Mesenchymal stem cell (in vitro differentiated cells and primary cell): Measurements from ENCODE around the gene SSC5D.

Source experiments
- DNase-seq: peaks from one replicate; pipeline ENCODE4 v3.0.0-alpha.2; 2013
- H2AFZ ChIP-seq: one replicate; pipeline ENCODE4 v1.6.1; 2013; ENCODE audit warnings: low read depth, mild to moderate bottlenecking, control low read depth, inconsistent platforms, low read length, moderate library complexity
- H2AK5ac ChIP-seq: 2 replicates; pipeline ENCODE4 v1.6.1; 2013; ENCODE audit warnings: low read length, moderate library complexity, mild to moderate bottlenecking, inconsistent platforms; ENCODE audit not compliant: severe bottlenecking
- H2BK120ac ChIP-seq: one replicate; pipeline ENCODE4 v1.6.1; 2013; ENCODE audit warnings: low read depth, mild to moderate bottlenecking, inconsistent platforms, low read length, moderate library complexity
- H2BK12ac ChIP-seq, 2 experiments: one replicate each; pipeline ENCODE4 v1.6.1; 2013; ENCODE audit warnings: inconsistent platforms in 2 of 2, low read length in 2 of 2, mild to moderate bottlenecking in 2 of 2, moderate library complexity in 2 of 2, control low read depth in 1 of 2
- H2BK15ac ChIP-seq: one replicate; pipeline ENCODE4 v1.6.1; 2013; ENCODE audit warnings: mild to moderate bottlenecking, low read depth, inconsistent platforms; ENCODE audit not compliant: poor library complexity, severe bottlenecking
- H2BK5ac ChIP-seq: 2 replicates; pipeline ENCODE4 v1.6.1; 2013; ENCODE audit warnings: low read depth, mild to moderate bottlenecking, low read length, control low read depth, inconsistent platforms; ENCODE audit not compliant: poor library complexity, severe bottlenecking
- H3K14ac ChIP-seq, 2 experiments: one replicate each; pipeline ENCODE4 v1.6.1; 2013; ENCODE audit warnings: inconsistent platforms in 2 of 2, low read length in 2 of 2, control low read depth in 1 of 2, mild to moderate bottlenecking in 1 of 2, moderate library complexity in 1 of 2
- H3K18ac ChIP-seq, 2 experiments: one replicate each; pipeline ENCODE4 v1.6.1; 2013; ENCODE audit warnings: inconsistent platforms in 2 of 2, low read length in 2 of 2, control low read depth in 1 of 2, low read depth in 1 of 2, mild to moderate bottlenecking in 1 of 2
- H3K23ac ChIP-seq, 2 experiments: one replicate each; pipeline ENCODE4 v1.6.1; 2013; ENCODE audit warnings: inconsistent platforms in 2 of 2, low read length in 2 of 2, mild to moderate bottlenecking in 2 of 2, moderate library complexity in 2 of 2, control low read depth in 1 of 2
- H3K27ac ChIP-seq: 2 replicates; pipeline ENCODE4 v1.5.1; 2013; ENCODE audit warnings: mild to moderate bottlenecking, moderate library complexity, low read length, control low read depth, inconsistent platforms; ENCODE audit not compliant: poor library complexity, severe bottlenecking
- H3K27me3 ChIP-seq, 2 experiments: 2 replicates each; pipeline versions ENCODE4 v1.6.1 to v1.7.0; 2013; ENCODE audit warnings: low read length in 2 of 2, mild to moderate bottlenecking in 2 of 2, moderate library complexity in 2 of 2, control low read depth in 1 of 2, inconsistent platforms in 1 of 2; ENCODE audit not compliant: control insufficient read depth in 1 of 2, insufficient read depth in 1 of 2
- H3K36me3 ChIP-seq, 2 experiments: 2 replicates each; pipeline versions ENCODE4 v1.6.1 to v1.7.0; 2013; ENCODE audit warnings: low read length in 2 of 2, control low read depth in 1 of 2, inconsistent platforms in 1 of 2, low read depth in 1 of 2, mild to moderate bottlenecking in 1 of 2; ENCODE audit not compliant: insufficient read depth in 2 of 2, control insufficient read depth in 1 of 2
- H3K4ac ChIP-seq, 2 experiments: one replicate each; pipeline ENCODE4 v1.6.1; 2013; ENCODE audit warnings: inconsistent platforms in 2 of 2, low read length in 2 of 2, mild to moderate bottlenecking in 2 of 2, moderate library complexity in 2 of 2, control low read depth in 1 of 2, low read depth in 1 of 2
- H3K4me1 ChIP-seq: 2 replicates; pipeline ENCODE4 v1.6.1; 2013; ENCODE audit warnings: low read depth, low read length, control low read depth; ENCODE audit not compliant: control insufficient read depth, insufficient read depth
- H3K4me2 ChIP-seq: 2 replicates; pipeline ENCODE4 v1.6.1; 2013; ENCODE audit warnings: low read length, mild to moderate bottlenecking, inconsistent platforms; ENCODE audit not compliant: poor library complexity, severe bottlenecking
- H3K4me3 ChIP-seq, 2 experiments: 2 replicates each; pipeline versions ENCODE4 v1.5.1 to v1.7.0; 2013; ENCODE audit warnings: low read length in 2 of 2, mild to moderate bottlenecking in 2 of 2, control low read depth in 1 of 2, low read depth in 1 of 2; ENCODE audit not compliant: insufficient read depth in 1 of 2
- H3K79me1 ChIP-seq: replicated peaks from 2 replicates; pipeline ENCODE4 v1.6.1; 2013; ENCODE audit warnings: mild to moderate bottlenecking, control low read depth, low read length, inconsistent platforms; ENCODE audit not compliant: poor library complexity, severe bottlenecking
- H3K9ac ChIP-seq: 2 replicates; pipeline ENCODE4 v1.7.0; 2013; ENCODE audit warnings: mild to moderate bottlenecking, low read length, moderate library complexity
- H3K9me3 ChIP-seq: 2 replicates; pipeline ENCODE4 v1.7.0; 2013; ENCODE audit warnings: mild to moderate bottlenecking, low read length; ENCODE audit not compliant: control insufficient read depth
- H4K8ac ChIP-seq: one replicate; pipeline ENCODE4 v1.6.1; 2013; ENCODE audit warnings: inconsistent platforms, mild to moderate bottlenecking, low read length, moderate library complexity
- H4K91ac ChIP-seq: one replicate; pipeline ENCODE4 v1.6.1; 2013; ENCODE audit warnings: mild to moderate bottlenecking, low read length, inconsistent platforms
- WGBS: methylation state at CpG from one replicate; pipeline ENCODE4 v1.1.7; 2013; ENCODE audit warnings: mixed read lengths; 5-methylcytosine and 5-hydroxymethylcytosine counted together

SSC5D gene

DNA sequence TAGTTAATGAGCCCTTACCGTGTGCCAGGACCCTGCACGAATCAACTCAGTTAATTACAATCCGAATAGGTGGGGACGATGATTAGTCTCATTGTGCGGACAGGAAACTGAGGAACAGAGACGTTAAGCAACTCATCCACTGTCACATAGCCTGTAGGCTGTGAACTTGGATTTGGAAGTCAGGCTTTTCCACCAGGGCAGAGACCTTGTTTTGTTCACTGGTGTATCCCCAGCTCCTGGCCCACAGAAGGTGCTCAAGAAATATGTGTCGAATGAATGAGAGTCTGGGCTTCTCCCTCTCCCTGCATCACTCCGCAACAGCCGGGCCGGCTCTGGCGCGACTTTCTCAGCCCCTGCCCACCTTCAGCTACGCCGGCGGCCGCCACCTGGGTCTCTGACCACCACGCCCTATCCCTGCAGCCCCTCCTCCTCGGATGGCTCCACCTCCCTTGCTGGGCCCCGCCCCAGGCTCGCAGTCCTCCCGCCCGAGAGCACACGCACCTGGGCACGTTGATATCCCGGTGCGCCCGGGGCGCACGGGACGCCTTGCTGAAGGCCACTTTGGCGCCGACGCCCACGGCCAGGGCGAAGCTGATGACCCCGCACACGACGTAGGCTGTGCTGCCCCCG, 46.4 kb upstream of the SSC5D start:
- H4K8ac ChIP-seq: no peak overlapping the region
- no peak overlapping the region for H3K9ac ChIP-seq
- H3K27me3 ChIP-seq: peaks cover 70 to 81% of the 10 kb centered on the region in 2 experiments
- H3K79me1 ChIP-seq: no peaks in the 10 kb centered on the region
- H2BK15ac ChIP-seq: no peak overlapping the region
- no peak overlapping the region for H3K27ac ChIP-seq
- H3K14ac ChIP-seq: no peak overlapping the region
- no peak overlapping the region for H2BK12ac ChIP-seq
- no peak overlapping the region for H2BK120ac ChIP-seq
- no peak overlapping the region for H2AFZ ChIP-seq
- H3K23ac ChIP-seq: no peak overlapping the region
- no peak overlapping the region for H3K4ac ChIP-seq
- H3K18ac ChIP-seq: no peak overlapping the region
- DNase-seq: no peak
- no peaks in the 10 kb centered on the region for H3K9me3 ChIP-seq
- H2BK5ac ChIP-seq: no peak overlapping the region
- no peak overlapping the region for H3K4me2 ChIP-seq
- no peak overlapping the region for H3K4me3 ChIP-seq
- H3K4me1 ChIP-seq: peaks cover 17% of the 10 kb centered on the region
- 6% methylated on average over 21 of the region's 39 CpGs for WGBS
- H3K36me3 ChIP-seq: peaks cover 0 to 2% of the 10 kb centered on the region in 2 experiments
- no peak overlapping the region for H2AK5ac ChIP-seq
- H4K91ac ChIP-seq: no peak overlapping the region

DNA sequence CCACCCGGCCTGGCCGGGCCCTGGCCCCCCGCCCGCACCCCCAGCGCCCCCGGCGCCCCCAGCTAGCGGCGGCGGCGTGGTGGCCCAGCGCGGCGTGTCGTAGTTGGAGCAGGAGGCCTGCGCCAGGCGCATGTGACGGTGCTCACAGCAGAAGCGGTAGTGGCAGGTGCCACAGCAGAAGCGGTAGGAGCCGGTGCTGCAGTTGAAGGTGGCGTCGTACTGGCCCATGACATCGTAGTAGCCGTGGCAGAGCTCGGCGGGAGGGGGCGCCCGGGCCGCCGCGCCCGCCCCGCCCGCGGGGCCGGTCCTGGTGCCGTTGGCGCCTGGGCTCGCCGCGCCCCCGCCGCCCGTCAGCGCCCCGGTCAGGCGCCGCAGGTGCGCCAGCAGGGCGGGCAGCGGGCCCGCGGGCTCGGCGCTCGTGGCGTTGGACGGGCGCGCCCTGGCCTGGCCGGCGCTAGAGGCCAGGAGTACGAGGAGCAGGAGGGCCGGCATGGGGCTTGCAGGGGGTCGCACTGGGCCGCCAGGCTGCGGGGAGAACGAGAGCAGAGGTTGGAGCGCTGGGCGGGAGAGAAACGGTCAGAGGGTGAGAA, 45.8 kb upstream of the SSC5D start:
- no peak overlapping the region for H2AFZ ChIP-seq
- peaks cover 77 to 81% of the 10 kb centered on the region in 2 experiments for H3K27me3 ChIP-seq
- H3K4me2 ChIP-seq: no peak overlapping the region
- H4K8ac ChIP-seq: no peak overlapping the region
- no peak overlapping the region for H3K4me3 ChIP-seq
- 2% methylated on average over 53 of the region's 72 CpGs for WGBS
- no peak overlapping the region for H2BK120ac ChIP-seq
- no peak overlapping the region for H2AK5ac ChIP-seq
- no peaks in the 10 kb centered on the region for H3K79me1 ChIP-seq
- no peak overlapping the region for H2BK5ac ChIP-seq
- H3K36me3 ChIP-seq: peaks cover 0 to 2% of the 10 kb centered on the region in 2 experiments
- H3K9me3 ChIP-seq: no peaks in the 10 kb centered on the region
- H2BK12ac ChIP-seq: no peak overlapping the region
- no peak overlapping the region for H3K18ac ChIP-seq
- H3K4ac ChIP-seq: no peak overlapping the region
- no peak overlapping the region for H3K27ac ChIP-seq
- H3K9ac ChIP-seq: no peak overlapping the region
- no peak overlapping the region for H4K91ac ChIP-seq
- peaks cover 16% of the 10 kb centered on the region for H3K4me1 ChIP-seq
- no peak overlapping the region for H2BK15ac ChIP-seq
- no peak overlapping the region for H3K14ac ChIP-seq
- no peak for DNase-seq
- H3K23ac ChIP-seq: no peak overlapping the region

DNA sequence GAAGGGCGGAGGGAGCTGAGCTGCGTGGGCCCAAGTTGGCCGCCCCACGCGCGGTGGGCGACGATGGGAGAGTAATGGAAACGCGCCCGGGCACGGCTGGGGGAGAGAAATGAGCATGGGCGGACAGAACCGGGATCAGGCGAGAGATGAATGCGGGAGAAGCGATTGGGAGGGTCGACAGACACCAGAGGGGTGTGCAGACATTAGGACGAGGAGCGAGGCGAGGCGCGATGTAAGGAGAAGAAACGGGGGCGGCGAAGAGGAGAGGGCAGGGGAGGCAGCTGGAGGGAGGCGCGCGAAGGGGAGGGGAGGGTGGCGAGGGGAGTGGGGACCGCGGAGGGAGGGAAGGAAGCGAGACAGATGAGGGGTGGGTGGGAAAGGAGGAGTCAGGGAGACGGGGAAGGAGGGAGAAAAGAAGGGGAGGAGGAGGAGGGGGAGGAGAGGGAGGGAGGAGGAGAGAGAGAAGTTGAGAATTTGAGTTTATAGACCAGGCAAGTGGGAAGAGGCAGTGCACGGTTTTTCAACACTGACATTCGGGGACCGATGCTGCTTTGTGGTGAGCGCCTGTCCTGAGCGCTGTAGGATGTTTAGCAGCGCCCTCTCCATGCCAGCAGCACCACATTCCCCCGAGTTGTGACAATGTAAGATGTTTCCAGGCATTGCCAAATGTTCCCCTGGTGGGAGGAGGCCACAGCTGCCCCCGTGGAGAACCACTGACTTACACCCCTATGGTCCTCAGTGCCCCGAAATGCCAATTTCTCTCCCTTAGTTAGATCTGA, 45.0 kb upstream of the SSC5D start, which contains the start of gene SHISA7:
TSS of gene SHISA7 (minus strand) at position 256 of the 779 bp plus-strand sequence. CDS start 437 bp downstream, outside the sequence.
- Histone ChIP-seq H3K9ac (no peak within 1 kb of the TSS), H2BK15ac (no peak within 1 kb of the TSS), H3K18ac (no peak within 1 kb of the TSS), H3K36me3 (peaks cover 0 to 2% of the 10 kb centered on the region in 2 experiments), H4K8ac (no peak within 1 kb of the TSS), H3K4ac (no peak within 1 kb of the TSS), H3K27me3 (peaks cover 81 to 85% of the 10 kb centered on the region in 2 experiments), H2BK120ac (no peak within 1 kb of the TSS), H3K79me1 (no peaks in the 10 kb centered on the region), H2BK12ac (no peak within 1 kb of the TSS), H3K4me1 (peaks cover 19% of the 10 kb centered on the region), H2AK5ac (no peak within 1 kb of the TSS), H2AFZ (no peak within 1 kb of the TSS), H2BK5ac (no peak within 1 kb of the TSS), H3K4me2 (no peak within 1 kb of the TSS), H4K91ac (no peak within 1 kb of the TSS), H3K27ac (no peak within 1 kb of the TSS), H3K9me3 (no peaks in the 10 kb centered on the region), H3K14ac (no peak within 1 kb of the TSS), H3K23ac (no peak within 1 kb of the TSS), H3K4me3 (no peak within 1 kb of the TSS)
- WGBS: 2% methylated on average over 43 of the region's 43 CpGs
- no peak for DNase-seq

DNA sequence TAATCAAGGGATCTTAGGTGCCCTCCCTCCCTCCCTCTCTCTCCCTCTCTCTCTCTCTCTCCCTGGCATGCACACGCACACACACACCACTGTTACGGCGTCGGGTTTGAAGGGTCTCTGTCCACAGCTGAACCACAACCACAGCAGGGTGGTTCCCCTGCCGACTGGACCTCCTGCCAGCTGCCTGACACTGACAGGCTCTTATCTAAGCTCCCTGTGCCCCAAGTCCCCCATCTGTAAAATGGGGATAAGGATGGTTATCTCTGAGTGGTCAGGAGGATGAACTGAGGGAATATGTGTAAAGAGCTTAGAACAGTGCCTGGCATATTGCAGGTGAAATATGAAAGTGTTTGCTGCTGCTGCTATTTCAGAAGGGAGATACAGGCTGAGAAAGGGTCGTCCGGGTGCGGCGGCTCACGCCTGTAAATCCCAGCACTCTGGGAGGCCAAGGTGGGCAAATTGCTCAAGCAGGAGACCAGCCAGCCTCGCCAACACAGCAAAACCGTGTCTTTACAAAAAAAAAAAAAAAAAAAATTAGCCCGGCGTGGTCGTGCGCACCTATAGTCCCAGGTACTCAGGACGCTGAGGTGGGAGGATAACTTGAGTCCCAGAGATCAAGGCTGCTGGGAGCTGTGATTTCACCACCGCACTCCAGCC, 44.3 kb upstream of the SSC5D start:
- WGBS: 46% methylated on average over 17 of the region's 18 CpGs
- no peak overlapping the region for H3K27ac ChIP-seq
- peaks cover 23% of the 10 kb centered on the region for H3K4me1 ChIP-seq
- no peak overlapping the region for H3K18ac ChIP-seq
- no peak for DNase-seq
- no peak overlapping the region for H3K4ac ChIP-seq
- H3K9ac ChIP-seq: no peak overlapping the region
- no peak overlapping the region for H2BK5ac ChIP-seq
- H2BK120ac ChIP-seq: no peak overlapping the region
- H3K36me3 ChIP-seq: peaks cover 0 to 2% of the 10 kb centered on the region in 2 experiments
- H2BK12ac ChIP-seq: no peak overlapping the region
- H2BK15ac ChIP-seq: no peak overlapping the region
- H4K91ac ChIP-seq: no peak overlapping the region
- H2AFZ ChIP-seq: no peak overlapping the region
- no peaks in the 10 kb centered on the region for H3K9me3 ChIP-seq
- no peak overlapping the region for H2AK5ac ChIP-seq
- no peak overlapping the region for H4K8ac ChIP-seq
- H3K4me2 ChIP-seq: no peak overlapping the region
- no peak overlapping the region for H3K23ac ChIP-seq
- no peak overlapping the region for H3K14ac ChIP-seq
- H3K27me3 ChIP-seq: peaks cover 79% of the 10 kb centered on the region in 2 experiments
- H3K79me1 ChIP-seq: no peaks in the 10 kb centered on the region
- no peak overlapping the region for H3K4me3 ChIP-seq
